Stomach (tissue), 9 donors: ENCODE data around the gene ZNF816. TPM values are rescaled to one million over a fixed set of nuclear protein-coding genes. Genes with fewer than 3 reads are reported as not detected.

Experiments used
- DNase-seq, 2 donors: peaks; one replicate each; pipeline versions ENCODE4 v3.0.0 to v3.0.0-alpha.2; 2013 to 2019
- H3K27ac ChIP-seq, 5 donors: fragments of 200-600 bp in 4 of 5; sonication (generic) in 4 of 5; one replicate each; pipeline ENCODE4 v1.5.1; 2013 to 2019; ENCODE audit warnings: mild to moderate bottlenecking in 1 of 5, moderate library complexity in 1 of 5
- H3K27me3 ChIP-seq, 3 donors: fragments of 200-600 bp; sonication (generic); one replicate each; pipeline ENCODE4 v1.5.1; 2017 to 2019; ENCODE audit warnings: mixed run types in 1 of 3
- H3K36me3 ChIP-seq, 4 donors: fragments of 200-600 bp; sonication (generic); 1 replicate in 3 of 4; 2 replicates in 1 of 4; pipeline ENCODE4 v1.5.1; 2016 to 2019
- H3K4me1 ChIP-seq, 4 donors: fragments of 200-600 bp; sonication (generic); one replicate each; pipeline ENCODE4 v1.5.1; 2016 to 2019
- H3K4me3 ChIP-seq, 4 donors: fragments of 200-600 bp; sonication (generic) in 3 of 4; one replicate each; pipeline ENCODE4 v1.5.1; 2016 to 2019; ENCODE audit warnings: mild to moderate bottlenecking in 1 of 4
- H3K9me3 ChIP-seq, 4 donors: fragments of 200-600 bp; sonication (generic); one replicate each; pipeline ENCODE4 v1.5.1; 2016 to 2019
- CTCF ChIP-seq, 7 experiments: fragments of 450-650 bp in 4 of 7; fragments of 200-600 bp in 3 of 7; sonication (generic) in 3 of 7; IDR thresholded peaks; one replicate each; pipeline ENCODE4 v1.5.1; 2016 to 2019; ENCODE audit warnings: antibody characterized with exemption in 7 of 7, control low read depth in 2 of 7, mild to moderate bottlenecking in 1 of 7
- EP300 ChIP-seq: sonication (generic); formaldehyde crosslinking; IDR thresholded peaks from one replicate; pipeline ENCODE4 v1.6.1; 2017; ENCODE audit warnings: antibody characterized with exemption
- POLR2A ChIP-seq, 4 donors: fragments of 450-650 bp; IDR thresholded peaks; one replicate each; pipeline ENCODE4 v1.6.1; 2016; ENCODE audit warnings: antibody characterized with exemption in 4 of 4, control low read depth in 2 of 4, mild to moderate bottlenecking in 1 of 4, moderate library complexity in 1 of 4
- POLR2AphosphoS5 ChIP-seq, 3 donors: sonication (generic); formaldehyde crosslinking; IDR thresholded peaks; one replicate each; pipeline ENCODE4 v1.6.1; 2016; ENCODE audit warnings: antibody characterized with exemption in 3 of 3
- WGBS, 5 donors: extraction: QIAGEN DNeasy Blood & Tissue Kit in 3 of 5; methylation state at CpG; one replicate each; pipeline versions ENCODE4 v1.1.5 to v1.1.7; 2013 to 2018; 5-methylcytosine and 5-hydroxymethylcytosine counted together
- intact Hi-C: fragments of 100-400 bp; cut with DNase I; formaldehyde crosslinking; loops from one replicate; pipeline ENCODE4 v1.15.1; 2023; ENCODE audit warnings: low total_unique reads
- polyA plus RNA-seq, 3 donors: library from polyadenylated mRNA; stranded (reverse); fragments of 200-250 nt; gene quantifications; one replicate each; pipeline ENCODE4 v1.2.3, GENCODE V29; 2013
- total RNA-seq, 5 donors: library from RNA; depleted of rRNA; stranded (reverse); fragments of >200 nt; gene quantifications; one replicate each; pipeline versions ENCODE4 v1.1.0 to v1.2.3, GENCODE V29; 2014 to 2016
- donor health status: healthy with polysubstance abuse.
- donor health status: Bipolar disorder and iron deficiency.
- donor health status: healthy.

The ZNF816 gene
- total and polyA plus RNA-seq, 8 donors: 2.9 to 41.4 (median 8.7) TPM

DNA sequence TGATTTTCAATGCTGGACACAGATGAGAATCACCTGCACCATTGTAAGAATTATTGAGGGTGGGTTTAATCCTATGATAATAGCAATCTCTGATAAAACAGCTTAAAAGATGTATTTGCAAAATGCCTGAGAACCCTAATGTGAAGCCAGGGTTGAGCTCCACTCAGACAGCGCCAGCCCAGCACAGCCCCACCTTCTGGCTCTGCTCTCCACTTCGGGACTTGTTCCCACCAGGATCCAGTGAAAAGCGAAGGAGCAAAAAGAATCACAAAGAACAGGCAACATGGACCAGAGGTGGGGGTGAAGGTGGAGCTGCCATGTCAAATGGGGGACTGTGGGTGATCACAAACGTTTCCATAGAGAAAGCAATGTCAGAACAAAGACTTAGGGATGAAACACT is 18.6 kb upstream of the ZNF816 start:
- H3K36me3 ChIP-seq: peaks cover 13 to 66% (median 37%) of the 10 kb centered on the region in 4 donors
- peaks cover 0 to 30% (median 13%) of the 10 kb centered on the region in 4 donors for H3K9me3 ChIP-seq
- H3K27ac ChIP-seq: no peak overlapping the region
- intact Hi-C loops: no loop called here
- WGBS, 5 donors: 29 to 55% (median 40%) methylated on average over 4 of the region's 4 CpGs
- H3K4me3 ChIP-seq: no peak overlapping the region
- TF ChIP-seq EP300 (no peak), CTCF (IDR thresholded peaks at IDR 0.05) (no peak), POLR2A (IDR thresholded peaks at IDR 0.05) (no peak), POLR2AphosphoS5 (IDR thresholded peaks at IDR 0.05) (no peak)
- no peaks in the 10 kb centered on the region for H3K4me1 ChIP-seq
- DNase-seq: no peak
- H3K27me3 ChIP-seq: no peaks in the 10 kb centered on the region

- DNase-seq: no peak
- peaks cover 0 to 52% (median 23%) of the 10 kb centered on the region in 4 donors for H3K36me3 ChIP-seq
- no peak overlapping the region for H3K27ac ChIP-seq
- peaks cover 0 to 36% (median 20%) of the 10 kb centered on the region in 4 donors for H3K9me3 ChIP-seq
- intact Hi-C loops: no loop called here
- no peak for TF ChIP-seq POLR2AphosphoS5 (IDR thresholded peaks at IDR 0.05)
- TF ChIP-seq POLR2A (IDR thresholded peaks at IDR 0.05): no peak
- TF ChIP-seq CTCF (IDR thresholded peaks at IDR 0.05): no peak
- TF ChIP-seq EP300: no peak
- no peaks in the 10 kb centered on the region for H3K27me3 ChIP-seq
- peaks cover 0 to 9% (median 7%) of the 10 kb centered on the region in 4 donors for H3K4me1 ChIP-seq
- H3K4me3 ChIP-seq: no peak overlapping the region
- 94 to 98% (median 97%) methylated on average over 2 of the region's 2 CpGs for WGBS, 5 donors
Measured at GRCh38 chr19:52967772-52968171, 5.1 kb upstream of the ZNF816 start.

DNA sequence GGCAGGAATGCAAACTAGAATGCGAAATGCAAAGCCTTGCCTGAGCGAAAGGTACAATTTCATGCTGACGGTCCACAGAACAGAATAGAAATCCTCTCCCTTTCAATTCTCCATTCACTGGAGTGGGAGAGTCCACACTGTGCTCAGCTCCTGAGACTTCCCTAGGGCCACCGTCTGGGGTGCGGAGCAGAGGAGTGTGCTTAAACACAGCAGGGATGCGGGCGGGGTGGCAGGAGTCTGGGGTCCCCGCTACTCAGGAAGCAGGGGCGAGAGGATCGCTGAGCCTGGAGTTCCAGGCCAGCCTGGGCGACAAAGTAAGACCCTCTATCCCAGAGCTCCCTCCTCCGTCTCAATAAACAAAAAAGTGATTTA is 552 bp upstream of the ZNF816 start:
- peak overlapping the region; percentile 62 to 80 (median 73) for H3K4me3 ChIP-seq
- peak in 1 of 2 donors; percentile 62 for DNase-seq
- TF ChIP-seq EP300 (no peak), CTCF (IDR thresholded peaks at IDR 0.05) (no peak), POLR2AphosphoS5 (IDR thresholded peaks at IDR 0.05) (no peak), POLR2A (IDR thresholded peaks at IDR 0.05) (no peak)
- H3K9me3 ChIP-seq: peaks cover 10 to 40% (median 30%) of the 10 kb centered on the region in 4 donors
- H3K27ac ChIP-seq: peak overlapping the region; percentile 85 to 90 (median 87)
- WGBS, 5 donors: 1 to 3% (median 2%) methylated on average over 12 of the region's 12 CpGs
- H3K4me1 ChIP-seq: peaks cover 7 to 25% (median 20%) of the 10 kb centered on the region in 4 donors
- intact Hi-C loops: no loop called here
- peaks cover 13 to 32% (median 21%) of the 10 kb centered on the region in 4 donors for H3K36me3 ChIP-seq
- H3K27me3 ChIP-seq: no peaks in the 10 kb centered on the region

GRCh38 chr19:52961981-52962380 is 700 bp downstream of the ZNF816 start:
- H3K27me3 ChIP-seq: no peaks in the 10 kb centered on the region
- intact Hi-C loops: no loop called here
- H3K36me3 ChIP-seq: peaks cover 13 to 38% (median 33%) of the 10 kb centered on the region in 4 donors
- H3K4me1 ChIP-seq: peaks cover 7 to 25% (median 20%) of the 10 kb centered on the region in 4 donors
- TF ChIP-seq EP300 (no peak), CTCF (IDR thresholded peaks at IDR 0.05) (no peak), POLR2AphosphoS5 (IDR thresholded peaks at IDR 0.05) (no peak), POLR2A (IDR thresholded peaks at IDR 0.05) (no peak)
- 9 to 18% (median 16%) methylated on average over 5 of the region's 5 CpGs for WGBS, 5 donors
- peak overlapping the region; percentile 62 to 80 (median 73) for H3K4me3 ChIP-seq
- peaks cover 14 to 40% (median 34%) of the 10 kb centered on the region in 4 donors for H3K9me3 ChIP-seq
- peak overlapping the region; percentile 85 to 90 (median 87) for H3K27ac ChIP-seq
- DNase-seq: peak in 1 of 2 donors; percentile 9
